ENCODE measurements around the gene KRTAP19-1.

GRCh38 chr21:30447056-30447455 lies 33.1 kb downstream of the KRTAP19-1 start:
- TF ChIP-seq CTCF (IDR thresholded peaks at IDR 0.05; ENCODE audit: poor library complexity, severe bottlenecking) (no peak), EZH2 (IDR thresholded peaks at IDR 0.05; ENCODE audit: borderline replicate concordance, insufficient read depth, low read length, poor library complexity, severe bottlenecking) (no peak), EP300 (conservative IDR thresholded peaks at IDR 0.05; ENCODE audit: poor library complexity, severe bottlenecking) (no peak), RAD21 (conservative IDR thresholded peaks at IDR 0.05) (no peak), SMC3 (conservative IDR thresholded peaks at IDR 0.05; ENCODE audit: poor library complexity) (no peak), POLR2AphosphoS5 (IDR thresholded peaks at IDR 0.05) (no peak)
